HG03095 (cell line): Measurements from ENCODE around the gene FAHD1.
"Not testable (repeated sequence)": the region's sequence is repeated elsewhere in the genome, so short reads cannot be mapped to it uniquely, and the experiment has no call there.

Experiments
- ATAC-seq: cut with Tn5 transposase; IDR thresholded peaks from one replicate; pipeline ENCODE4 v1.9.1; 2021; ENCODE audit warnings: moderate library complexity; ENCODE audit not compliant: unreplicated experiment

The FAHD1 gene

GRCh38 chr16:1834096-1834495 lies 7.1 kb downstream of the FAHD1 start:
- ATAC-seq = no peak

GRCh38 chr16:1839554-1839953 lies 12.5 kb downstream of the FAHD1 start:
- ATAC-seq = no peak

- ATAC-seq = no peak
These were observed 19.0 kb downstream of the FAHD1 start for GRCh38 chr16:1845985-1846384.

- ATAC-seq = no peak
These were observed 19.4 kb downstream of the FAHD1 start for GRCh38 chr16:1846416-1846815.

GRCh38 chr16:1850981-1851380 lies 24.0 kb downstream of the FAHD1 start:
- ATAC-seq = no peak

GRCh38 chr16:1851793-1852192 lies 24.8 kb downstream of the FAHD1 start:
- ATAC-seq = no peak

GRCh38 chr16:1857433-1858097 lies 30.6 kb downstream of the FAHD1 start:
- no peak for ATAC-seq

- no peak for ATAC-seq
These were observed 31.3 kb downstream of the FAHD1 start for GRCh38 chr16:1858189-1858865.

- ATAC-seq = no peak
These were observed 32.6 kb downstream of the FAHD1 start for GRCh38 chr16:1859650-1860049.

- ATAC-seq = no peak
These were observed 34.7 kb downstream of the FAHD1 start for GRCh38 chr16:1861730-1862129.

GRCh38 chr16:1862394-1862793 lies 35.4 kb downstream of the FAHD1 start:
- ATAC-seq = no peak

- ATAC-seq = no peak
These were observed 36.9 kb downstream of the FAHD1 start for GRCh38 chr16:1863681-1864460.

GRCh38 chr16:1865902-1866690 lies 39.1 kb downstream of the FAHD1 start:
- ATAC-seq = no peak

GRCh38 chr16:1870365-1871082 lies 43.5 kb downstream of the FAHD1 start:
- no peak for ATAC-seq

- no peak for ATAC-seq
These were observed 45.1 kb downstream of the FAHD1 start, which contains the start of gene MEIOB for GRCh38 chr16:1871974-1872635. Gene MEIOB (minus strand): TSS chr16:1872164. CDS start chr16:1868175, 3,989 bp downstream.

- no peak for ATAC-seq
These were observed 47.8 kb downstream of the FAHD1 start for GRCh38 chr16:1874854-1875253.

GRCh38 chr16:1876066-1876465 lies 49.1 kb downstream of the FAHD1 start:
- ATAC-seq = not testable (repeated sequence)

GRCh38 chr16:1876468-1876867 lies 49.5 kb downstream of the FAHD1 start:
- no peak for ATAC-seq

GRCh38 chr16:1877089-1877488 lies 50.1 kb downstream of the FAHD1 start:
- no peak for ATAC-seq

GRCh38 chr16:1877804-1878203 lies 50.8 kb downstream of the FAHD1 start:
- ATAC-seq = no peak
